Pons (tissue), 1 donor: ENCODE measurements around the gene PNPLA1.
A peak's percentile ranks its signal among the peaks of the same experiment; 100 is the strongest.

ENCODE experiments used
- DNase-seq: peaks from one replicate; pipeline ENCODE4 v3.0.0-alpha.2; 2016; ENCODE audit warnings: low spot score

PNPLA1 gene

DNA sequence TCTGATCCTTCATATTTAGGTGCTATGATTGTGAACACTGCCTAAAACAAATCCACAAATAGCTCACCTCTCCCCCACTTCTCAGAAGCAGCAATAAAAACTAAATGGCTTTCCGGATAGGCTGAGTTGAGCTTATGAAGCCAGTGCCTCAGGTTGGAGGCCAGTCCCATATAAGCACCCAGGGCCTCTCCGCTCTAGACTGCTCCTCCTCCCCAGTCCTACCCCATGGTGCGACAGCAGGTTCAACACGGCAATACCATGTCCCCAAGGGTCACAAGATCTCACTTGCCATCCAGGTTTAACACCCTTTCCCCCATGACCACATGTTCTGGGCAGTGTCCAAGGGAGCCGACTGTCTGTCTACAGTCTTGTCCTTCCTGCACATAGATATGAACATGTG lies 46.1 kb downstream of the PNPLA1 start:
- DNase-seq: no peak

DNA sequence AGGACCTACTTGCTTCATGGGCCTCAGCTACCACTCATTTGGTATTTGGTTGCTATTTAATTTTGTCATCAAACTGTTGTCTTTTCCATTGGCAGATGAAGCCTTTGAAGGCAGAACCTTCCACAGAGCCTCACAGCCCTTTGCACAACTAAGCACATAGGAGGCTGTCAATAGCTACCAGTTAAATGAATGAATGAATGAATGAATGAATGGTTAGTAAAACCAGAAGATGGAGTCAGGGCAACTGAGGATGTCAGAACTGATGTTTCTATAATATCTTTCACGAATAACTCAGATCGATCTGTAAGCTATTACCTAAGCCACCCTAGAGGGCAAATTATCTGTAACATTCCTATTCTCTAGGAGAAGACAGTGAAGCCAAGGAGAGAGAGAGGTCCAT lies 47.8 kb downstream of the PNPLA1 start:
- DNase-seq: no peak

DNA sequence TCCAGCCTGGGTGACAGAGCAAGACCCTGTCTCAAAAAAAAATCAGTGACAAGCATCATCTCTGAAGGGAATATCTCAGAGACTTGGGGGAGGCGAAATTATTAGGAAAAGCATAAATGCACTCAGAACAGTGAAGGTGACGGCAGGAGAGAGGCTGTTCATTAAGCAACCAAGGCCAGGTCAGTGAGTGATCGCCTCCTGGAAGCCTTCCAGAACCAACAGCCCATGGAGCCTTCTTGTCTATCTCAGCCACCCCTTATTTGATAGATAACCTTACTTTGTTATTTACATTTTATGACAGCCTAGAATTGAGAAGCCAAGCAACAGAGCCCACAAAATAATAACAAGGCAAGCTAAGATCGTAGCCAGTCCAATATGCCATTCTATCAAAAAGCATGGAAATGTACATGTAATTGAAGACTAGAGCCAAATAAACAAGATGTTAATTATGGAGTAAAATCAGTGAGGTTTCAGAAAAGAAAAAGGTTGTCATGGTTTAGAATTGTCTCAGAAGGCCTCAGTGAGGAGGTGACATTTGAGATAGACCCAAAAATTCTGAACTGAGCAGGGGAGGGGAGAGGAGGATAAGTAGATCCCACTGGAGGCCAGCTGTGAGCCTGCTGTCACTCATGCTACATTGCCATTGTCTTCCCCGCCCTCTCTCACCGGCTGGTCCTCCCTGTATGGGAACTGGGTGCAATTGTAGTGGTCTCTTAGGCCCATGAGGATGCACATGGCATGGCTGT lies 49.0 kb downstream of the PNPLA1 start:
- DNase-seq: no peak

DNA sequence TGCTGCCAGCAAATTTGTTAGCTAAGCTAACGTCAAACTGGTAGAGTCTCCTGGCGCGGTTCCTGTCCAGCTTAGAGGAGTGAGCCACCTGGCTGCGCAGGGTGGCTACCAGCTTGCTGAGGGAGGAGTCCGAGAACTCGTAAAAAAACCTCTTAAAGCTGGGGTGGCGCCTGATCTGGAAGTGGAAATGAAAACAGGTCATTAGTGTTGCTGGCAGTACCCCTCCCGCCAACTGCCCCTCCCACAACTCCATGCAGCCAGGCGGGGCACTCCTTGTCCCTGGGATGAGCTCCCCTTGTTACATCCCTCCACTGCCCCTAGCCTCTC lies 49.5 kb downstream of the PNPLA1 start:
- DNase-seq: no peak

GRCh38 chr6:36319821-36320220 lies 50.0 kb downstream of the PNPLA1 start:
- no peak for DNase-seq

- no peak for DNase-seq
These were observed 50.6 kb downstream of the PNPLA1 start for GRCh38 chr6:36320475-36320874.

DNA sequence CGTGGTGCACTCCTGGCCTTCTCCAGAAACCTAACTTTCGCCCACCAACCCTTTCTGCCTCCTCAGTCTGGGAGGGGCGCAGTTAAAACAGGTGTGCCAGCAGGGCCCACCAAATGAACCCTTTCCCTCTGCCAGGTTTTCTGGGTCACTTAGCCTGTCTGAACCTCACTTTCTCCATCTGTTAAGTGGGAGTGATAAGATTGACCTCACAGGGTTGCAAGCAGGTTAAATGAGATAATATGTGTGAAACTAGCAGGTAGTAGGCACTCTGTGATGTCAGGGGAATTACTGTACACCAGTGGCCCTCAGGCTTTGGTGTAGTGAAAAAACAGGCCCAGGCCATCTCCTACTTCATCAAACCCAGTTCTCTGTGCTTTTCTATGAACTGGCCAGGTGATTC lies 52.7 kb downstream of the PNPLA1 start:
- DNase-seq: no peak

DNA sequence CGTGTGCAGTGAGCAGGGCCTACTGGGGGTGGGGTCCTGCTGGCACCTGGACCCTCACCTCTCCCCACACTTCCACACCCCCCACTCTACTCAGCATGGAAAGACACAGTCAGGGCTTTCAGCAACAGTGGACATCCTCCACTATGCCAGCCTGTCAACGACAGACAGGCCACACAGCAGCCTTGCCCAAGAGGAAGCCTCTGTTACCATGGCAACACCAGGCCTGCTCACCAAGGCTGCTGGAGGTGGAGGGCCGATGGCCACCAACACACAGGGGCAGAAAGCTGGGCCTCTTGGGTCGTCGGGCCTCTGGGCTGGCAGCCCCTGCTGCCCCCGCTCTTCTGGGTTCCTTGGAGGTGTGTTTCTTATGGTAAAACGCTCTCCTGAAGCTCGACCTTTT lies 53.2 kb downstream of the PNPLA1 start:
- DNase-seq: no peak

DNA sequence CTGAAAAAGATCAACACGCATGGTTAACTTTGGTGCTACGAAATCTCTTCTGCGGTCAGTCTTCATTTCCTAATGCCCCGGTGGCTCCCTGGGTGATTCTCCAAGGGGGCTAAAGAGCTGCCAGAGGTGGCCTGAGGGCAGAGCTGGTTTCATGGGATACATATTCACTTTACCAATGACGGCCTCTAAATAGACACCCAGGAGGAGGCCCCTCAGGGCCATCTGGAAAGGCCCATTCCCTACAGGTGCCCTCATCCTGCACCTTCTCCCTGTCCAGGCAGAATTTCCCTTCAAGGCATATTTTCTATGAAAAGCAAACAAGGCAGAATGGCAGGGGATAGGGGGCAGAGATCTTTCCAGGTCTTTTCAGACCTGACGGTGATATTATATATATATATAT lies 54.3 kb downstream of the PNPLA1 start:
- DNase-seq: no peak

- no peak for DNase-seq
These were observed 54.9 kb downstream of the PNPLA1 start for GRCh38 chr6:36324715-36325114.

DNA sequence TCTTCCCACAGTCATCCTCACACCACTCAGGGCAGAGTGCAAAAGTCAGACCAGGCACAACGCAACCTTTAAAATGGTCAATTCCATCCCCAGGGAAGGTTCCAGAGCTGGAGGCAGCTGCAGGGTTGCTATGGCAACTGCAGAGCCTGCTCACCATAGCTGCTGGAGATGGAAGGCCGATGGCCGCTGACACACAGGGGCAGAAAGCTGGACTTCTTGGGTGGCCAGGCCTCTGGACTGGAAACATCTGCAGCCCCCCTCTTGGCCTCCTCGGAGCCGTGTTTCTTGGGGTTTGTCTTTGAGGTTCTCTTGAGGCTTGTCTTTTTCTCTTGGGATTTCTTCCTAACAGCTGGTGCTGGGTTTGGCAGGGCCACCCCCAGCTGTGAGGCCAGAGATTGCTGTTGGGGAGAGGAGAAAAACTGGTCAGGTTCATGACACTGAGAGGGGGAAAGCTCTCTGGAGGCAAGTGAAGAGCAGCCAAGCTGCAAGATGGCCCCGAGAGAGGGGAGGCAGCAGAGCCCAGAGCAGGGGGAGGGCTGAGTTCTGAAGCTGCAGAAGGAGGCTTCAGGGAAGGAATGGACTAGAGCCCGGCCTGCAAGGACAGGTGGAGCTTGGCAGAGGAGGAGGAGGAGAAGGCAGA lies 56.6 kb downstream of the PNPLA1 start:
- peak; percentile 30 for DNase-seq

DNA sequence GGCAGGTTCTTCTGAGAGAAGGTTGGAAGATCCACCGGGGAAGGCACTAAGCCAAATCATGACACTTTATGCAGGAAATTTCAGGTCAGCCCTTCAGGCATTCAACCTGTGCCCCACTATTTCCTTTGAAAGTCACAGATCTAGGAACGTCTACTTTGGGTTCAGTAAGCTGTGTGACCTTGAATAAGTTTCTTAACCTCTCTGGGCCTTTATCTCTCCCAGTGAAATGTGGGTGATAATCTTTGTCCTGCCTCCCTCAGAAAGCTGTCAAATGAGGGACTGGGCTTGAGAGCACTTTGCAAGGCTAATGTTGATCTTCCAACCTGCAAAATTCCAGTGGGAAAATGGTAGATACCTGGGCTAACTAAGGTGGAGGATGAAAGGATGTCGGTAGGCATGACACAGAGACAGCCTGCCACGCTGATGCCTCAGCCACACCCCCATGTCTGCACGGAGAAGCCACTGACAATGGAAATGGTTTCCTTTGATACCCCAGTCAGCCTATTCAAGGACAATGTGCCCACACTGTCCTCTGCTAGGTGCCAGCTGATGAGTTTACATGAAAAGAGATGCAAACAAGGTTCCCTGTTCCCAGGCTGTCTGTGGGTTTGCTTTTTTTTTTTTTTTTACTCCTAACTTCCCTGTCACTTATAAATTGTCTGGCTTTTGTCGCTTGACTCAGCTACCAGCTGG lies 57.5 kb downstream of the PNPLA1 start:
- DNase-seq: no peak

- DNase-seq: no peak
These were observed 58.0 kb downstream of the PNPLA1 start for GRCh38 chr6:36327919-36328236.

DNA sequence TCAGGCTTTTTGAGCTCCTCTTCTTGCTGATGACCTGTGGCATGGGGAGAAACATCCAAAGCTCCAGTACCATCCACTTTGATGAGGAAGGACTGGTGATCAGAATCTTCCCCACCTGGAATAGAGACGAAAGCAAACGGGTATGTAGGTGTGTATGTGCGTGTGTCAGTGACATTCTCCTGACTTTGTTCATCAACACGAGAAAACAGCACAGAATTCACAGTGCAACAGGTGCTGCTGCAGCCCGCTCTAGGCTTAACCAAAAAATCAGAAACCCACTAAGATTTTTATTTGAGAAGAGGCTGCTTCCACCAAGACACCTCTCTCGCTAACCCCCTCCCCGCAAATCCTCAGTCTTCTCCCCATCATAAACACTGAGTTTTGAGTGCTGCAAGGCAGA lies 58.7 kb downstream of the PNPLA1 start:
- no peak for DNase-seq

- DNase-seq: no peak
These were observed 60.0 kb downstream of the PNPLA1 start for GRCh38 chr6:36329798-36330291.

DNA sequence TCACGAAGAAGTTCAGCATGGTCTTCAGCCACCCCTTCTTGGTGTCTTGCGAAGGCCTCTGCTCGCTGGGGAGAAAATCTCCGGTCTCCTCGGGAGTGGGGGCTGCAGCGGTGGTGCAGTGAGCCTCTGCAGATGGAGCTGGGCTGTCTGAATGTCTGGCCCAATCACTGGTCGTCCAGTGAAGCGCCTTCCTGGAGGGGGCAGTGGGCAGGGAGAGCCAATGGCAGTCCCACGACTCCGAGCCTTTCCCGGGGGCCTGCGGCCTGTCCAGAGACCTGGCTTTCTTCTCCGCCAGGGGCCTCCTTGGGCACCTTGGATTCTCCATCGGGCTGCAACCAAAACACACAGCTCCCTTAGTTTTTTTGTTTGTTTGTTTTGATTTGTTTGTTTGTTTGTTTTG lies 60.5 kb downstream of the PNPLA1 start:
- DNase-seq: no peak

DNA sequence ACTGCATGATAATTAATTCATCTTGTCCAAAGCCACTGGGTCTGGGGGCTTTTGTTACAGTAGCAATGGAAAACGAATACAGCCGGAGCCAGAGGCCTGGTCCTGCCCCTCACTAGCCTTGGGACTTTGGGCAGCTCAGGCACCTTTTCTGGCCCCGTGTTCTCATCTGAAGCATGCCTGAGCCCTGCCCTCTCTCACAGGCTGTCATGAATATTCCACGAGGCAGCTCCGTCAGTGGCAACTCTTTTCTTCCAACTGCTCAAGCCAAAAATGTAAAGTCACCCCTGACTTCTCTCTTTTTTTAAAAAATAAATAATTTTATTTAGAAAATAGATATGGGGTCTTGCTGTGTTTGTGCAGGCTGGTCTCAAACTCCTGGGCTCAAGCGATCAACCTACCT lies 61.5 kb downstream of the PNPLA1 start:
- no peak for DNase-seq

- DNase-seq: no peak
These were observed 63.5 kb downstream of the PNPLA1 start for GRCh38 chr6:36333171-36333895.

DNA sequence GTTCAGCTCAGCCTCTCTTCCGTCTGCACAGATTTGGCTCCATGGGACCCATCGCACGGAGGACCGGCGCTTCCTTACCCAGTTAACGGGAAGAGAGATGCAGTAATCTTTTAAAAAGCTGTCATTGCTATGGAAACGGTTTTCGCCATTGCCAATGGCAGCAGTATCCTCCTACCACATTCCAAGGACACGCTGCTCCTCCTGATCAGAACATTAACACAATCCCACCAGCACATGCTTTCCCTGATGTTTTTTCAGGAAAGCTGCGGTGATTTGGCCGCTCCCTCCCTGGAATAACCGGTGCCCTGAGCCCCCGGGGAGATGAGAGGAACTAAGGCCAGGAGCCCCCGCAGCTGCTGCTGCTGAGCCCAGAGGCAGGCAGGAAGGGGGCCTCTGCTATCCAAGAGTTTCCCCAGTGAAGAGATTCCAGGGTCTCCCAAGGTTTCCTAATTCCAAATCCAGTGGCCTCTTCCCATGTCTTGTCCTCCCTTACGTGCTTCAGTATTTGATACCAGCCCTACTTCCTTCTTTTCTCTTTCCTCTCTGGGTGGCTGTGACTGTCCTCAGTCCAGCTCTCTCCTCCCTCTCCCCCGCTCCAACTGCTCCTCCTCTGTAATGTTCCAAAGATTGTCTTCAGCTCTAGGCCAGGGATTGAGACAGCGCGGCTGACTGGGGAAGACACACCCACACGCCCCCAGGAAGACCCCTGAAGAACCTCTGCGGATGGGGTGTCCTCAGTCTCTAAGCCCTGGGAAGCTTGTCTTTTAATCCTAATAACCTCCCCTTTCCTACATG lies 64.3 kb downstream of the PNPLA1 start:
- no peak for DNase-seq

DNA sequence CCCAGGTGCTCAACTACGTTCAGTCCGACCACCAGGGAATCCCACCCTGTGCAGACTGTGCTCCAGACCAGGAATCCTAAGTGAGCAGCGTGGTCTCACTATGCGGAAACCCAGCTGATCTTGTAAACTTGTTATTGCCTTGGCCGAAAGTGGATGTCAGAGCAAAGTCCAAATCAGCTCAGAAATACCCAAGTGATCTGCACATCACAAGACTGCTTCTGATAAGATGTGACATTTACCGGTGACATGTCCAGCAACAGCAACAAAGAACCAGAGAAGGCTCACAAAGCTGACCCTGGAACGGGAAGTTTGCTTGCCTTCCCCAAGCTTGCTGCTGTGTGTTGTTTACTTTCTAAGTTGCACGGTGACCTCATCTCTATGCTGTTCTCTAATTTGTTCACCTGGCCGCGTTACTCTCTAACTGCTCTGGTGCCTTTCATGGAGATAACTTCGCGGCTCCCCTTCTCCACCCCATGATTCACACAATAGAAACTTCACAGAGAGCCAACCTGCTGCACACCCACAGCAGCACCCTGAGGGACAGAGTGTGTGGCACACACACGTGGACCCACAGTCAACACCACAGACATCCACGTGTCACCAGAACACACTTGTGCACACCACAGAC lies 65.1 kb downstream of the PNPLA1 start:
- DNase-seq: no peak

GRCh38 chr6:36335465-36336207 lies 65.8 kb downstream of the PNPLA1 start:
- DNase-seq: no peak
